ENCODE measurements around the gene USP2.

DNA sequence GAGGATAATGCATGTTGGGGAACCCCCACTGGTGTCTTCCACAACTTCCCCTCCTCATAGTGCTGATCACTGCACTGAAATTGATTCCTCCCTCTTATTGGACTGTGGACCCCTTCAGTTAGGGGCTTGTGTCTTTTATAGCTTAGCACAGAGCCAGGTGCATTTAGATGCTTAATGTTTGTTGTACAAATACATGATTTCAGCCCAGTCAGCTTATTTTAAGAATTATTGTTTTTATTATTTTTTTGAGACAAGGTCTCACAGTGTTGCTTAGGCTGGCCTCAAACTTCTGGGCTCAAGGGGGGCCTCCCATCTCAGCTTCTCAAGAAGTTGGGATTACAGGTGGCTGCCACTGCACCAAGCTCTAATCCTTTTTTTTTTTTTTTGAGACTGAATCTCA lies 33.2 kb upstream of the USP2 start:
- no peak for TF ChIP-seq CTCF (IDR thresholded peaks at IDR 0.05; ENCODE audit: insufficient read depth, low read length)
- no peak for TF ChIP-seq GABPA (IDR thresholded peaks at IDR 0.05; ENCODE audit: low read depth)

All from HL-60 (cell line).